Liver (tissue), 3 donors: ENCODE data around the gene CAPN1.

Source experiments
- GABPA ChIP-seq, 2 donors: IDR thresholded peaks in 1 of 2; conservative IDR thresholded peaks in 1 of 2; 2 replicates each; pipeline ENCODE4 v1.6.1; 2016; ENCODE audit warnings: antibody characterized with exemption in 2 of 2, mild to moderate bottlenecking in 1 of 2, moderate library complexity in 1 of 2
- MAX ChIP-seq: IDR thresholded peaks from 2 replicates; pipeline ENCODE4 v1.6.1; 2016; ENCODE audit warnings: antibody characterized with exemption
- TF ChIP-seq, protein P1 (sequence below): IDR thresholded peaks from 2 replicates; pipeline ENCODE4 v1.6.1; 2016; ENCODE audit warnings: antibody characterized with exemption, mild to moderate bottlenecking
- TF ChIP-seq, protein P2 (sequence below): fragments of 150-350 bp; IDR thresholded peaks from 2 replicates; pipeline ENCODE4 v1.5.1; 2017; ENCODE audit warnings: improper control_type of control experiment, low read depth, low read length; ENCODE audit not compliant: missing input control
- donor health status: healthy.
- donor health status: healthy.

GRCh38 chr11:65184146-65184545 is 2.4 kb downstream of the CAPN1 start:
- TF ChIP-seq, protein P1, sequence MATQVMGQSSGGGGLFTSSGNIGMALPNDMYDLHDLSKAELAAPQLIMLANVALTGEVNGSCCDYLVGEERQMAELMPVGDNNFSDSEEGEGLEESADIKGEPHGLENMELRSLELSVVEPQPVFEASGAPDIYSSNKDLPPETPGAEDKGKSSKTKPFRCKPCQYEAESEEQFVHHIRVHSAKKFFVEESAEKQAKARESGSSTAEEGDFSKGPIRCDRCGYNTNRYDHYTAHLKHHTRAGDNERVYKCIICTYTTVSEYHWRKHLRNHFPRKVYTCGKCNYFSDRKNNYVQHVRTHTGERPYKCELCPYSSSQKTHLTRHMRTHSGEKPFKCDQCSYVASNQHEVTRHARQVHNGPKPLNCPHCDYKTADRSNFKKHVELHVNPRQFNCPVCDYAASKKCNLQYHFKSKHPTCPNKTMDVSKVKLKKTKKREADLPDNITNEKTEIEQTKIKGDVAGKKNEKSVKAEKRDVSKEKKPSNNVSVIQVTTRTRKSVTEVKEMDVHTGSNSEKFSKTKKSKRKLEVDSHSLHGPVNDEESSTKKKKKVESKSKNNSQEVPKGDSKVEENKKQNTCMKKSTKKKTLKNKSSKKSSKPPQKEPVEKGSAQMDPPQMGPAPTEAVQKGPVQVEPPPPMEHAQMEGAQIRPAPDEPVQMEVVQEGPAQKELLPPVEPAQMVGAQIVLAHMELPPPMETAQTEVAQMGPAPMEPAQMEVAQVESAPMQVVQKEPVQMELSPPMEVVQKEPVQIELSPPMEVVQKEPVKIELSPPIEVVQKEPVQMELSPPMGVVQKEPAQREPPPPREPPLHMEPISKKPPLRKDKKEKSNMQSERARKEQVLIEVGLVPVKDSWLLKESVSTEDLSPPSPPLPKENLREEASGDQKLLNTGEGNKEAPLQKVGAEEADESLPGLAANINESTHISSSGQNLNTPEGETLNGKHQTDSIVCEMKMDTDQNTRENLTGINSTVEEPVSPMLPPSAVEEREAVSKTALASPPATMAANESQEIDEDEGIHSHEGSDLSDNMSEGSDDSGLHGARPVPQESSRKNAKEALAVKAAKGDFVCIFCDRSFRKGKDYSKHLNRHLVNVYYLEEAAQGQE: no peak
- TF ChIP-seq, protein P2, sequence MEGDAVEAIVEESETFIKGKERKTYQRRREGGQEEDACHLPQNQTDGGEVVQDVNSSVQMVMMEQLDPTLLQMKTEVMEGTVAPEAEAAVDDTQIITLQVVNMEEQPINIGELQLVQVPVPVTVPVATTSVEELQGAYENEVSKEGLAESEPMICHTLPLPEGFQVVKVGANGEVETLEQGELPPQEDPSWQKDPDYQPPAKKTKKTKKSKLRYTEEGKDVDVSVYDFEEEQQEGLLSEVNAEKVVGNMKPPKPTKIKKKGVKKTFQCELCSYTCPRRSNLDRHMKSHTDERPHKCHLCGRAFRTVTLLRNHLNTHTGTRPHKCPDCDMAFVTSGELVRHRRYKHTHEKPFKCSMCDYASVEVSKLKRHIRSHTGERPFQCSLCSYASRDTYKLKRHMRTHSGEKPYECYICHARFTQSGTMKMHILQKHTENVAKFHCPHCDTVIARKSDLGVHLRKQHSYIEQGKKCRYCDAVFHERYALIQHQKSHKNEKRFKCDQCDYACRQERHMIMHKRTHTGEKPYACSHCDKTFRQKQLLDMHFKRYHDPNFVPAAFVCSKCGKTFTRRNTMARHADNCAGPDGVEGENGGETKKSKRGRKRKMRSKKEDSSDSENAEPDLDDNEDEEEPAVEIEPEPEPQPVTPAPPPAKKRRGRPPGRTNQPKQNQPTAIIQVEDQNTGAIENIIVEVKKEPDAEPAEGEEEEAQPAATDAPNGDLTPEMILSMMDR: no peak
- TF ChIP-seq GABPA (IDR thresholded peaks at IDR 0.05 in 1 of 2, conservative IDR thresholded peaks at IDR 0.05 in 1 of 2) (no peak), MAX (no peak)
